SK-N-MC (cell line): ENCODE results near the gene ASIC2.

Experiments
- EZH2 ChIP-seq: fragments of 200-600 bp; sonication (generic); IDR thresholded peaks from one replicate; pipeline ENCODE4 v1.6.1; 2017; ENCODE audit warnings: antibody characterized with exemption
- FOXP2 ChIP-seq: optimal IDR thresholded peaks from 2 replicates; pipeline ENCODE3; 2011; ENCODE audit warnings: mild to moderate bottlenecking, moderate library complexity; ENCODE audit not compliant: insufficient read depth; ENCODE audit errors: extremely low read length, control extremely low read depth
- POLR2AphosphoS5 ChIP-seq: IDR thresholded peaks from 2 replicates; pipeline ENCODE4 v1.6.1; 2012; ENCODE audit warnings: mild to moderate bottlenecking, low read depth, low read length, borderline replicate concordance

DNA sequence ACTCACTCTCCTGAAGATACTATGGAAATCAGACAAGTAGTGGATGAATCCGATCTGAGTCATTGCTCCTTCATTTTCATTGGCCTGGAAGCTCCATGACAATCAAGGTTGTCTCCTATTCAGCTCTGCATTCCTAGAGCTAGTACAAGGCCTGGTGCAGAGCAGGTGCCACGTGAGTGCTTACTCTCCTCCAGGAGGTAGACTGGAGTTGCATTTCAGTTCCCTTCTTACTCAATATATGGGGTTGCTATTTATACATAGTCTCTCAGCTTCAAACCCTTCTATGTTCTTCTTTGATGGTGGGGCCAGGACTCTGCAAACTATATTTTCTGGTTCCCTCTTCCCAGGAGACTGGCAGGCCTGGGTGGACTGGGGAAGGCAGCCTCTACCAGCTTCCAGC lies 148.3 kb downstream of the ASIC2 start:
- no peak for TF ChIP-seq EZH2
- TF ChIP-seq POLR2AphosphoS5: no peak
- TF ChIP-seq FOXP2: no peak
